SK-MEL-5 (cell line): Measurements from ENCODE around the gene MRPL55. TPM values are rescaled to one million over a fixed set of nuclear protein-coding genes. Genes with fewer than 3 reads are reported as not detected.

Source experiments
- DNase-seq: peaks from one replicate; pipeline ENCODE4 v3.0.0-alpha.2; 2016; ENCODE audit warnings: low read depth, low spot score
- in situ Hi-C: cut with HindIII; loops from 2 replicates; pipeline ENCODE4 v1.10.0; 2016; ENCODE audit warnings: low sequenced_read_pairs, high pct_unique_total_duplicates, low pct_unique_long_range_greater_than_20kb
- total RNA-seq: library from RNA; depleted of rRNA; stranded (reverse); fragments of >200 nt; shearing (Covaris generic); gene quantifications from 2 replicates; pipeline ENCODE4 v1.2.3, GENCODE V29; 2014

Gene MRPL55
- total RNA-seq, 1 experiment from 2014 or later, result 59.6 TPM

DNA sequence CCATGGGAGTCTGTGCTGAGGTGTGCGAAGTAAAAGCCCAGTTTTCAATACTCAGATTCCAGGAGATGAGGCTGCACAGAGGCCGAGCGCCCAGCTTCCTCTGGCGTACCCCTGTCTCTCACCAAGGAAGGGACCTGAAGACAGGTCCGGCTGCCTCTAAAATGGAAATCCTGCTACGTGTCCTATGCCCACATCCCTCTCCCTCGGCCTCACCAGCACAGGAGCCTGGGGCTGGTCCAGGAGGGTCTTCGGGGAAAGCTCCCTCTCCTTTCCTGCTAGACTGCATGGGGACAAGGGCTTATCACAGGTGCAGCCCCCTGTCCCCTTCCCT, 392 bp downstream of the MRPL55 start:
- DNase-seq, result no peak
- in situ Hi-C loops, result no loop called here

GRCh38 chr1:228108055-228108690, 926 bp downstream of the MRPL55 start:
- no peak for DNase-seq
- in situ Hi-C loops, result no loop called here

GRCh38 chr1:228107636-228108035, 1.5 kb downstream of the MRPL55 start:
- no peak for DNase-seq
- in situ Hi-C loops, result no loop called here

- no peak for DNase-seq
- in situ Hi-C loops, result no loop called here
These were observed 2.4 kb downstream of the MRPL55 start for GRCh38 chr1:228106800-228107054.

GRCh38 chr1:228105996-228106799, 2.9 kb downstream of the MRPL55 start:
- in situ Hi-C loops, result no loop called here
- DNase-seq, result no peak

DNA sequence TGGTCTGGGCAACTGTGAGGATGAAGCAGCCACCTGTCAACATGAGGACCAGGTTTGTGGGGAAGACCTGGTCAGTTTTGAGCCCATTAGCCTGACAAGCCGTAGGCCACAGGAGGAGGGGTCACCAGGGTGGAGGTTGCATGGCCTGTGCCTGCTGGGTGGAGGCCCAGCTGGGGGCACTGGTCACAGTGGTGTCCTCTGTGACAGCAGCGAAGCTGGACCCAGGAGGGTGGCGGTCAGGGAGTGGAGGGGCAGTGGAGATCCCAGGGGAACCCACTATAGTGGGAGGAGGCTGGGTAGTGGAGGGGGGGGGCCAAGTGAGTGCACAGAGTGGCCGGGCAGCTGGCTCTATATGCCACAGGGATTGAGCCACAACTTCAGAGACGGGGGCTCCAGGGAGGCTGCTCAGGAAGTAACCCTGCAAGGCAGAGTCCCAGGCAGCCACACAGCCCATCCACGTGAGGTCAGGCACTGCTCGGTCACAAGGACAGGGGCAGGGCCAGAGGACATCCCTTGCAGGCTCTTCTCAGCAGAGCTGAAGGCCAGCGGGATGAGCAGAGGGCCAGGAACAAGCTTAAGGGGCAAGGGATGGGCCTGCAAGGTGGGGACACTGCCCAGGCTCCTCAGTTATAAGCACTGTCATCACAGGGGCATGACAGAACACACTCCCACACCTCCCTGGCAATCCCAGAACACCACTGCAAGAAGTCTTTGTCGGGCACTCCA, 3.7 kb downstream of the MRPL55 start:
- in situ Hi-C loops, result no loop called here

GRCh38 chr1:228104526-228105269, 4.4 kb downstream of the MRPL55 start:
- no peak for DNase-seq
- in situ Hi-C loops, result no loop called here

More for the DNA sequence above, 3.7 kb downstream of the MRPL55 start:
- no peak for DNase-seq

DNA sequence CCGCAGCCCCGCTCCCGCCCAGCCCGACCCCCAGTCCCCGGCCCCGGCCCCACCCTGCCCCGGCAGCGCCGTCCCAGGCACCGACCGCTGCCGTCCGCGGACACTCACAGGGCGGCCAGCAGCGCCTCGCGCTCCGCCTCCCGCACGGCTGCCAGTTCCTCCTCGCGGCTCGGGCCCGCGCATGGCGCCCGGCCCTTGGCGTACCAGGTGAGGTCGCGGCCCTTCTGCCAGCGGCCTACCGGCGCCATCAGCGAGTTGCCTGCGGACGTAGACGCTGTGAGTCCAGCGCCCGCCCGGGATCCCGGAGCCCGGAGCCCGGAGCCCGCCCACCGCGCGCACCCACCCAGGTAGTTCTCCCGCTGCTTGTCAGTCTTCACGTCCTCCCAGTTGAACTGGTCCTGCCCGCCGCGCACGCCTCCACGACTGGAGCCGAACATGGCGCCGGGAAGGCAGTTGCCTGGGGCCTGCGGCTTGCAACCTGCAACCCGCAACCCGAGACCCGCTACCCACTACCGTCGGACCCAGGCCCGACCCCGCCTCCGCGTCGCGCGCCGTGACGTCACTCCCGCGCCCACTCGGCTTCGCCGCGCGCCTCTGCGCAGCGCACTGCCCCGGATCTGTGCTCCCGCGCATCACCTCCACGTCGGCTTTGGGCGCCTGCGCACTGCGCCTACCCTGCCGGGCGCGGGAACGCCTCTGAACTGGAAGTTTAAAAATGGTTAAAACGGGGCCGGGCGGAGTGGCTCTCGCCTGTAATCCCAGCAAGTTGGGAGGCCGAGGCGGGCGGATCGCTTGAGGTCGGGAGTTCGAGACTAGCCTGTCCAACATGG, 6.1 kb downstream of the MRPL55 start, which contains the start of gene C1orf35:
Gene C1orf35 (minus strand): TSS at position 535 of the 830 bp plus-strand sequence. CDS start 98 bp downstream, at position 437.
- DNase-seq, result peak; percentile 92
- in situ Hi-C loops, result no loop called here

DNA sequence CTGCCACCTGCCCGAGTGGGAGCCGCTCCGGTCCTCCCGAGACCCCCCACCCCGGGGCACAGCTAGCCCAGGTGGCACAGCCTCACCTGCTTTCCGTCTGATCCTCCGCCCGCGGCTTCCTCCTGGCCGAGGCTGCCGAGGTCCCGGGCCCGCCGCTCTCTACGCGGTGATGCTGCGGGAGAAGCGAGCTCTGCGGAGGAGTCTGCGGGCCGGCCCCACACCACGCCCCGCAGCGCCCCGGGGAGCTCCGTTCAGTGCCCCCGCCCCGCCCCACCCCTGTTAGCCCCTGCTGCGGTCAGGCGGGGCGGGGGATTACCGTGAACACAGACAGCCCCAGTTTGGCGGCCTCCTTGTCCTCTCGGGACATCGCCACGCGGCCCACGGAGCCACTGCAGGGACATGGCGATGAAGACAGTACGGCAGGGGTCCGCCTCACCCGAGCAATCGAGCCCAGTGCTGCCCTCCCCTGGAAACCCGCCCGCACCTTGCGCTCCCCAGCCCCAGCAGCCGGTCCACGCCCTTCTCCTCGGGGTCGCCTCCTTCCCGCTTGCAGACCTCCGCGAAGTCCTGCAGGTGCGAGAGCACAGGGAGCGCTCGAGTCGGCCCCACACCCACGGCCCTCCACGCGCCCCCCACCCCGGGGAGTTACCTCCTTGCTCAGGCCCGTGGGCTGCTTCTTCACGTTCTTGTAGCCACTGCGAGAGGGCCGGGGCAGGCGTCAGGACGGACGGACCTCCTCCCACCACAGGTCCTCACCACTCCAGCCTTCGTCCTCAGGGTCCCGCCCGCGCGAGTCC, 6.9 kb downstream of the MRPL55 start:
- in situ Hi-C loops, result no loop called here
- no peak for DNase-seq

GRCh38 chr1:228101614-228101993, 7.5 kb downstream of the MRPL55 start:
- DNase-seq, result no peak
- in situ Hi-C loops, result no loop called here

DNA sequence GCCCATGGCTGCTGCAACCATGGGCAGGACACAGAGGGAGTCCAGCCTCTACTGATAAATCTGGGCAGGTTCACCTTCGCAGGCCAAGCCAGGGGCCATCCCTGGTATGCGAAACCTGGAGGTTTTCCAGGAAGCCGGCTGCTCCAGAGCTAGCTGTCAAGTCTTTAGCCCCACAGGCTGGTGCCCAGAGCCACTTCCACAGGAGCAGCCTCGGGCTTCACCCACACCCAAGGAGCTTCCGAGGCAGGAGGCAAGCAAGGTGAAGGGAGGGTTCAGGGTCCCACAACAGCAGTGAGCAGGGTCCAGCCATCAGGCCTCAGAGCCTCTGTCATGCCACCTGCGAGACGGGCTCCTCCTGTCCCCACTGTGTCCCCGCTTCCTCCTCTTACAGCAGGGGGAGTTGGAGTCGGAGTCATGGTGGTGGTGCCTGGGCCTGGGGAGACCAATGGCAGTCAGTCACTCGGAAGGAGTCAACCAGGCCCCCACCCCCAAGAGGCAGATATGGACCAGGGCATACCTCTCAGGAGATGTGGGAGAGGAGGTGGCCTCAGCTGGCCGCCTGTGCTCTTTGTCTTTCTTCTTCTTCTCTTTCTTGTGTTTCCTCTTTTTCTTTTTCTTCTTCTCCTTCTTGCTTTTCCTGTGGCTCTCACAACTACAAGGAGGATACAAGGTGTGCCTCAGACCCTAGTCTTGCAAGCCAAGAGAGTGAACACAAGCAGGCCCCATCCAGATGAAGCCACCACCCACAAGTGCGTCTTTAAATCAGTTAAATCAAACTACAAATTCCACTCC, 8.1 kb downstream of the MRPL55 start:
- in situ Hi-C loops, result no loop called here
- DNase-seq, result no peak

DNA sequence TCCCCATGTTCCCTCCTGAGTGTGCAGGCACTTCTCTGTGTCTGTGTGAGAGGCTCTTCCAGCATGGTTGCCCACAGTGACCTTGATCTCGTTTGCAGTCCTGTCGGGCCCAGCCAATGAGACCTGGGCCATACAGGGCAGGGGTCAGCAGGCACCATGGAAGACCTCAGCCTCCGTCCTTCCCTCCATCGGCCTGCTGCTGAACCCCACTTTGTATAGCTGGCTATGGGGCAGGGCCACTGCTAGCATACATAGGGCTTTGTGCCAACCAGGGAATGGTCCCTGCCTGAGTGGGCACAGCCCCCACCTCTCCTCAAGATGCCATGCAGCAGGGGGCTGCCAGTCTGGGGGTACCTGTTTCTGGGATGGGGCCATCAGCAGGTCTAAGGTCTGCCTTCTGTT, 9.8 kb downstream of the MRPL55 start:
- in situ Hi-C loops, result no loop called here
- no peak for DNase-seq

GRCh38 chr1:228098323-228098931, 10.7 kb downstream of the MRPL55 start:
- no peak for DNase-seq
- in situ Hi-C loops, result no loop called here

DNA sequence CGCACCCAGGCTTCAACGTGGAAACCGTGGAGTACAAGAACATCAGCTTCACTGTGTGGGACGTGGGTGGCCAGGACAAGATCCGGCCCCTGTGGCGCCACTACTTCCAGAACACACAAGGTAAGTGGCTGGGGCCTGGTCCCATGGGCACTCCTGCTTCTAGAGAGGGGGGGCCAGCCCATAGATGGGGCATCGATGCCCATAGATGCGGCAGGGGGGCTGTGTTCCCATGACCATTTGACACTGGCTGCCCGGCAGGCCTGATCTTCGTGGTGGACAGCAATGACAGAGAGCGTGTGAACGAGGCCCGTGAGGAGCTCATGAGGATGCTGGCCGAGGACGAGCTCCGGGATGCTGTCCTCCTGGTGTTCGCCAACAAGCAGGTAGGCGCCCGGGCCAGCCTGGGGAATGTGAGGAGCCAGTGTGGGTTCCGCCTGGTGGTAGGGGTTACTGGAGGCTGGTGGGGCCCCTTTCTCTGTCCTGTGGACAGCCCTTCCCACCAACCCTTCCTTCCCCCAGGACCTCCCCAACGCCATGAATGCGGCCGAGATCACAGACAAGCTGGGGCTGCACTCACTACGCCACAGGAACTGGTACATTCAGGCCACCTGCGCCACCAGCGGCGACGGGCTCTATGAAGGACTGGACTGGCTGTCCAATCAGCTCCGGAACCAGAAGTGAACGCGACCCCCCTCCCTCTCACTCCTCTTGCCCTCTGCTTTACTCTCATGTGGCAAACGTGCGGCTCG, 11.6 kb downstream of the MRPL55 start:
- in situ Hi-C loops, result no loop called here
- DNase-seq, result no peak
